GM15510 (cell line): ENCODE results near the gene TMPRSS6.

ENCODE experiments used
- POLR2A ChIP-seq: IDR thresholded peaks from 3 replicates; pipeline ENCODE4 v1.6.1; 2011; ENCODE audit warnings: borderline replicate concordance; ENCODE audit not compliant: insufficient read length; ENCODE audit errors: extremely low read depth

Gene TMPRSS6

DNA sequence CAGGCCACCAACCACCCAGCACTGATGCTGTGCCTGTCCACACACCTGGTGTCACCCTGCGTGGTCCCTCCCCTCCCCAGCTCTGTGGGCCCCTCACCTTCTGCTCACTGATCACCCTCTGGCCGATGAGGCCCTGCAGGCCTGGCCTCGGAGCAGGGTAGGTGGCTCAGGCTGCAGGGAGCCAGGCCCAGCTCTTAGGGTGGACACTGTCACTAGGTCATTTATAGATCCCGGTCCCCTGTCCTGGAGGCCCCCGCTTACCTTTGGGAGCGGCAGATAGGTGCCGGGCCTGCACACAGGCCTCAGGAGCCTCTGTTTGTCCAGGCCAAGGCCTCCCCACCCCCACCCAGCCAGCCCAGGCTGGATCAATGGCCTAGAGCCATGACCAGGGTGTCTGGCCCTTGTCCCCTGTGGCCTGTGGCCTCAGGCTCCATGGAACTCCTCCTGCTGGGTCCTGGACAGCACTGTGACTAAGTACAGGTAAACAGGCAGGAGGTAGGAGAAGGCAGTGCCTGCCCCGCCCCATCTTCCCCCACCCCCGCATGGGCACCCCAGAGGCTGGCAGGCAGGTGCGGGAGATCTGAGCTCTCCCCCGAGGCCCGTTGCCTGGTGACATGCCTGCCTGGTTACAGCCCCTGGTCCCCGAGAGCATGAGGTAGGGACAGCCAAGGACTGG lies at the start of gene TMPRSS6:
Gene TMPRSS6 (minus strand): TSS at position 472 of the 676 bp plus-strand sequence. CDS start 6,296 bp downstream, outside the sequence.
- no peak for TF ChIP-seq POLR2A

GRCh38 chr22:37158963-37159290 lies 49.4 kb upstream of the TMPRSS6 start:
- no peak for TF ChIP-seq POLR2A

DNA sequence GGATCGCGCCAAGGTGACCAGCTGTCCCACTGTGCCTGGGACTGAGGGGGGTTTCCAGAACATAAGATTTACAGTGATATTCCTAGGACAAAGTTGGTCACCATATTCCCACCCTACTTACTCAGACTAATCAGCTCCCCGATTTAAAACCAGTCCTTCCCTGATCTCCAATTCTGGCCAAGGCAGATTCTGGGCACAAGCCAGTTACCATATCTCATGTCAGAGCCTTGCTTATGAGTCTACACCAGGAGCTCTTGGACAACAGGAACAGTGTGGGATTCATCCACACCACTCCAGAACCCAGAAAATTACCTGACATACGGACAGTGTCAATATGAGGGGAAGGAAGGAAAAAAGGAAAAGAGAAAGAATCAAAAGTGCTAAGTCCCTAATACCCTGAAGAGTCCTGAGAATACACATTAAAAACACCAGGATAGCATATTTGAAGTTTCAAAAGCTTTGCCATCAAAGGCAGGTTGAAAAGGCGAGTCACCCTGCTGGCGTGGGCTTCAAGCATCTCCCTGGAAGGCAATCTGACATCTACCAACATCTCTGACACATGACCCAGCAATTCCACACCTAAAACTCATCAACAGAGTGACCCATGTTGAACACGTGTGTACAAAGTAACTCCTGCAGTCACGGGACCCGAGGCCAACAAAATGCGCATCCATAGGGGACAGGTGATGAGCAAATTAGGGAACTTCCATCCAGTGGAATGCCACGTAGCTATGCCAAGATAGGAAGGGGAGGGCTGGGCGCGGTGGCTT lies 48.2 kb upstream of the TMPRSS6 start:
- no peak for TF ChIP-seq POLR2A

DNA sequence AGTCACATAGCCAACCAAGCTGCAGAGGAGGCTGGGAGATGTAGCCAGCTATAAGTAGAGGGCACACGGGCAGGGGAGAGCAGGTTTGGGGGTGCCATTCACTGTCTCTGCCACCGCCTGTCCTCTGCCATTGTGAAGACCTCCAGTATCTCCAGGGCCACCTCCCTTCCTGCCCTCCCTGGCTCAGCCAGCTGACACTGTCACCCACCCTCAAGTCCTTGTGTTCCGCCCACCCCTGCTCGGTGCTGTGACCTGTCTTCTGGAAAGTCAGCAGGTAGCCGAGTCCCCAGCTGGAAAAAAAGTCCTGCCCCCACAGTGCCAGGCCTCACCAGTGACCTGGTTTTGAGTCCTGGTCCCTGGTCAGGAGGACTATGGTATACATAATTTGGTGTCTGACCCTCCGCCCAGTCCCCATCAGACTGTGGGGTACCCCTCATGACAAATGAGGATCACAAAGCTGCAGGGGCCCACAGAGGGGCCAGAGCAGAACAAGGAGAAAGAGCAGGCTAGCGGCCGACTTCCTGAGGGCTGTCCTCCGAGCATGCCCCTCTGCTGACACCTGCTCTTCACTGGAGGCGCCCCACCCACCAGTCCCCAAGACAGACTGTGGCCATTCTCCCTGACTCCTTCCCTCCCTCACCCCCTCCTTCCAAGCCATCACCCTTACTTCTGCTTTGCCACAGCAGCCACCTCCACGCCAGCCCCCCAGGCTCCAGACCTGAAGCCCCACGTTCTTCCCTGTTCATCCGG lies 47.3 kb upstream of the TMPRSS6 start:
- no peak for TF ChIP-seq POLR2A

GRCh38 chr22:37155971-37156370 lies 46.5 kb upstream of the TMPRSS6 start:
- no peak for TF ChIP-seq POLR2A

DNA sequence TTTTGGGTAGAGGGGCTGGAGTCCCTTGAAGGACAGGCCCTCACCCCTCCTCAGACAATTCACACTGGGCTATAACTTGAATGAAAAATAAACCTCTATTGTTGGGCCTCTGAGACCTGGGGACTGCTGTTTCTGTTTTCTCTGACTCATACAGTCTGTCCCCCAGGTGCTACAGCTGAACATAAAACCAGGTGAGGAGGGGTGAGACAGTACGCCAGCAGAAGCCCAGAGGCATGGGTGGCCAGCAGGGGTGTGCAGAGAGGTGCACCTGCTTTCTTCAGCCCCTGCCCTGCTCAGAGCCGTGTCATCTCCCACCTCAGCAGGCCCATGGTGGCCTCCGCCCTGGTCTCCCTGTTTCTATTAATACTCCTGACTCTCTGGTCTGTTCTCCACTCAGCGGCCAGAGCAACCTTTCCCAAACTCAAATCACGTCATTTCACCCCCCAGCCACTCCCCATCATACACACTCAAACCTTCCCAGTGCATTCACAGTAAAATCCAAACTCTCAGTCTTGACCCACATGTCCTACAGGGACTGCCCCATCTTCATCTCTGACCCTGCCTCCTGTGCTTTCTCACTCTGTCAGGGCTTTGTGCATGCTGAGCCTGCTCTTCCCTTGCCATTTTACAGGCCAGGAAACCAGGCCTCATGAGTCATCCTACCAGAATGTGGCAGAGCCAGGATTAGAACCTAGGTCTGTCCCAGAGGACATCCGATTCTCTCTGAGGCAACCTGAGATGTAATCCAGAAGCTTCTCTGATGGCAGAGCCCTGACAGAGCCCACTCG lies 45.6 kb upstream of the TMPRSS6 start:
- no peak for TF ChIP-seq POLR2A

DNA sequence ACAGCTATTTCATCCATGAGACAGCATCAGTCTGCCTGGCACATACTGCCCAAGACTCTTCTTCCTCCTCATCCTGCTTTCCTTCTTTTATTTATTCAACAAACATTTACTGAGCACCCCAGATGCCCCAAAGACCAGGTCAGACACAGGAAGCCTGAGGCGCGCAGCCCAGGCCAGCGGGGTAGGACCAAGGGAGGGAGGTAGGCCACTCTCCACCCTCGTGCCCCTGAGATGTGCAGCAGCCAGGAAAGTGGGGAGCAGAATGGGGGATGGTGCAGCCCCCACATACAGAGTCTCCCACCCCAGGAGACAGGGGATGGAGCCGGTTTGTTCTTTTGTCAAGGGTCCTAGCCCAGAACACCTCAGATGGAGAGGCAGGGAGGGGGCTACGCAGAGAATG lies 44.4 kb upstream of the TMPRSS6 start:
- no peak for TF ChIP-seq POLR2A

DNA sequence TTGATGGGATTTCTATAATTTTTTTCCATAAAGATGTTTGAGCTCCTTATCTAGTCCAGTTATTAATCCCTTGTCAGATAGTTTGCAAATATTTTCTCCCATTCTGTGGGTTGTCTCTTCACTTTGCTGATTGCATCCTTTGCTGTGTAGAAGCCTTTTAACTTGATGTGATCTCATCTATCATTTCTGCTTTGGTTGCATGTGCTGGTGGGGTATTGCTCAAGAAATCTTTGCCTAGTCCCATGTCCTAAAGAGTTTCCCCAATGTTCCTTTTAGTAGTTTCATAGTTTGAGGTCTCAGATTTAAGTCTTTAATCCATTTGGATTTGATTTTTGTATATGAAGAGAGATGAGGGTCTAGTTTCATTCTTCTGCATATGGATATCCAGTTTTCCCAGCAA lies 41.9 kb upstream of the TMPRSS6 start:
- TF ChIP-seq POLR2A: no peak

- no peak for TF ChIP-seq POLR2A
Measured at GRCh38 chr22:37150701-37151100, 41.2 kb upstream of the TMPRSS6 start.

DNA sequence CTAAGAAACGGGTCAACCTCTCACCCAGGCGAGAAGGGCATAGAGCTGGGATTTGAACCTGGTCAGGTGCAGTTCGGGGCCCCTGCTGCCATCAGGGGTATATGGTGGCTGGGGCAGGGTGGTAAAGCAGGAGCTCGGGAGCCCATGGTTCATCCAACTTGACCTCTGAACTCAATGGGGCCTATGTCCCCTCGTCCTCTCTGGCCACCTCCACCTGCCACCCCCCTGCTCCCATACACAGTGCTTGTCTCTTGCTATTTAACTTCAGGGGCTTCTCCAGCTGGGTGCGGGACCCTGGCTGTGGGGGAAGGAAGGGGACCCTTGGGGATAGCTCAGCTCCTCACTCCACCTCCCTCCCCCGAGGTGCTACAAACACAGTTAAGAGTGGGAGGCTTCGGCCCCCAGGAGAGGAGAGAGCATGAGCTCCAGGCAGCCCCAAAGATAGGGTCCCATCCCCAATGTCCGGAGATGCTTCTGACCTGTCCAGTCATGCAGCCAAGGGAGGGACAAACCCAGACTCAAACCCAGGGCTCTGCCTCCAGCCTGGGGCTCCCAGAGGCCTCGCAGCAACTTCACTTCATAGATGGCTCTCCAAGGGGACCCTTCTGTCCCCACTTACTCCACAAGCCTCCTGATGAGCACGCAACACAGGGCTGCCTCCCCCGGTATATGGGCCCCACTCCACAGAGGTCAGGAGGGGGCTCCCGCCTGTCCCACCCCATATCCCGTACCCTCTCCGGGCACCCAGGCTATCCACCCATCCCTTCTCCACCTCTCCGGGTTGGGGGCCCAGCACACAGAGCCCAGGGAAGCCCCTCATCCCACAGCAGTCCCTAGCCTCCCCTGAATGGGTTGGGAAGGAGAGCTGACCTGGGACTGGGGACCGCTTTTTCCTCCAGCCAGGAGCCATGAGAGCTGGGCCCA lies 39.5 kb upstream of the TMPRSS6 start:
- TF ChIP-seq POLR2A: no peak

DNA sequence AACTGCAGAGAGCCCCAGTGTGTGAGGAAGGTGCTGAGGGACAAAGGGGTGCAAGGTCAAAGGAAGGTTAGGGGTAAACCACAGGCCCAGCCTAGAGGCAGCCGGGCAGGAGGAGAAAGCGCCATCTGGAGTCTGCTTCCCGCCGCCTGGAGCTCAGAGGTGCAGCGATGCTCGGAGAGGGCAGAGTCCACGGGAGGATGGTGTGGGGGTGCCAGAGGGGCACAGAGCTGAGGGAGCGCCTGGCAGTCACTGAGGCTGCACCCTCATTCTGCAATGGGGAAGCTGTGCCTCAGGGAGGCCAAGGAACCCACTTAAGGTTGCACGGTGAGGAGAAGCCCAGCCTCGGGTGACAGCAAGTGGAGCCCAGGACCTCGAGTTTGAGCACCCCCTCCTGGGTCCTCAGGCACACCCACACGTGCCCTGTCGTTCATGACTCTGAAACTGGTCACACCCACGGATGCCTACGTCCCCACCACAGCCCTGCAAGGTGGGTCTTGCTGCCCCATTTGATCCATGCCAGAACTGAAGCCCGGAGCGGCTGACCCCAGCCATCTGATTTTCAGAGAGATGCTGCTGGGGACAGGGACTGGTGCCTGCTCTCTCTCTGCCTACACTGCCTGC lies 38.6 kb upstream of the TMPRSS6 start:
- TF ChIP-seq POLR2A: peak; percentile 13

DNA sequence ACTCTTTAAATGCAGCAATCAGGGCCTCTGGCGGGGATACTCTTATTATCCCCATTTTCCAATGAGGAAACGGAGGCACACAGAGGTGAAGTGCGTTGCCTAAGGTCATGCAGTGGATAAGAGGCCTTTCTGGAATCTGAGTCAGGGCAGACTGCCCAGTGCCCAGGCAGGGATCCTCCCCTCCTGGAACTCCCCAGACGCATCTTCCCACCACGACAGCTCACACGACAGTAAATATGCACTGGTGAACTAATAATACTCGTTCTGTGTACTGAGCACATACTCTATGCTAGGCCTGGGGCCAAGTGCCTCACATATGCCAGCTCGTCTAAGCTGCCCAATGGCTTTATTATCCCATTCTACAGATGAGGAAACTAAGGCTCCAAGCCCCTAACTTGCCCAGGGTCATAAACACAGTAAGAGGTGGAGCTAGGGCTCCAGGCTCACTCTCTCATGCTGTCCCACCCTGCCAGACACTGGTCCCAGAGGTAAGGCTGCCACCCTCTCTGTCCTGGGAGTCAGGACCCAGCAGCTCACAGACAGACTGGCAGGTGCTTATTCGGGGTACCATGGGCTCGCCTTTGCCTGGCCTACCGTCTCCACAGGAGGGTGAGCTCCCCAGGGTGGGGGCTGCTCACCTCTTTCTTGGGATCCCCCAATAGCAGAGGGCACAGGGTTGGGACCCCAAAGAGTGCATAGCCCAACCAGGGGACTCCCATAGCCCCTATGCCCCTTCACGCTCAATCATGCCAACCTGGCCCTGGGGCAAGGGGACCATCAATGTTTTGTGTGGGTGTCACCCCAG lies 37.9 kb upstream of the TMPRSS6 start:
- no peak for TF ChIP-seq POLR2A
